ENCODE results near the gene PDSS1. TPM values are rescaled to one million over a fixed set of nuclear protein-coding genes. Genes with fewer than 3 reads are reported as not detected.
"Not testable (repeated sequence)": the region's sequence is repeated elsewhere in the genome, so short reads cannot be mapped to it uniquely, and the experiment has no call there.

PDSS1 gene
- total and polyA plus RNA-seq, 9 of the 15 experiments (the other 6 are each of a cell fraction or from before 2014, with no cell fraction given) = 11.0 to 59.5 (median 45.3) TPM

DNA sequence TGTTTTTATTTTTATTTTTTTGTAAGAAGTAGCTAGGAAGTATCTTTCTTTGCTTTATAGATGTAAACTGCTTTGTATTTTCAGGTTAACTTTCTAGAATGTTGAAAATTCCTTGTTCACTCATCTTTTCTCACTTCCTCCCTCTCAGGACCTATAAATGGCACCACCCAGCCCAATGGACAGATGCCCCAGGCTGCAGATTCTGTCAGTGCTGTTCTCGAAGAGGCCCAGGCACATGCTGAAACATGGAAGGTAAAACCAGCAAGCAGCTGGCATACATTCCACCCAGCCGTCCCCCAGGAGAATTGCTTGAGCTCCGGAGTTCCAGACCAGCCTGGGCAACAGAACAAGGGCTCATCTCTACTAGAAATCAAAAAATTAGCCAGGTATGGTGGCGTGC is 47.1 kb upstream of the PDSS1 start:
- ATAC-seq = no peak
- 53% methylated on average over 4 of the region's 4 CpGs for WGBS (ENCODE audit: insufficient coverage, low coverage, missing lambda C conversion rate)

DNA sequence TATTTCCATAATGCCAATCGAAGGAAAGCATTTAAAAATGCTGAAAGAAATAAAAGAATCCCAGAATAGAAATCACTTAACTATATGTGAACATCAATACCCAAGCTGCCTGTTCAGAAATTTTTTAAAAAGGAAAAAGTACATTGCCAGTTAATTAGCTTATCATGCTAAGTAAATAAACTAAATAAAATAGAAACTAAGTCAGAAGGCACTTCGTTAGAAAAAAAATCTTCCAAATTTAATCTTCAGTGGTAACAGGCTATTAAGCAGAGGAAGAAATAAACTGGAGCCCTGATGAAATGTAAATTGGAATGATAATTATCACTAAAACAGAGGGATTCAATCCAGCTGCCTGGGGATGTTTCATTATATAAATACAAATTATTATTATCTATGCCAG is 46.0 kb upstream of the PDSS1 start:
- in situ Hi-C loops (cut with MboI); FAIRE-seq: not testable (repeated sequence)
- 11% methylated on average over 2 of the region's 2 CpGs for WGBS (ENCODE audit: insufficient coverage, low coverage, missing lambda C conversion rate)

More for the DNA sequence above, 47.1 kb upstream of the PDSS1 start:
- no peaks in the 10 kb centered on the region for H3K27me3 ChIP-seq (ENCODE audit: control insufficient read depth in 2 of 2, insufficient read depth in 2 of 2, low read length in 2 of 2)
- no peaks in the 10 kb centered on the region for H3K79me2 ChIP-seq (ENCODE audit: control insufficient read depth, insufficient read depth, low read length)
- no peaks in the 10 kb centered on the region for H3K36me3 ChIP-seq (ENCODE audit: control insufficient read depth, insufficient read depth, low read length)
- FAIRE-seq (no peak), DNase-seq (ENCODE audit: extremely low read depth in 1 of 4, low spot score in 3 of 4) (no peak)
- no peak overlapping the region for H3K4me3 ChIP-seq
- H3K9me3 ChIP-seq (replicated peaks; ENCODE audit: control insufficient read depth, insufficient read depth, low read depth, low read length) = no peaks in the 10 kb centered on the region
- no peaks in the 10 kb centered on the region for H3K4me1 ChIP-seq (replicated peaks in 1 of 2; ENCODE audit: control insufficient read depth in 2 of 2, insufficient read depth in 2 of 2, low read length in 2 of 2)
- in situ Hi-C loops (cut with MboI) = no loop called here
- intact Hi-C loops (cut with micrococcal nuclease) = no loop called here
- H4K20me1 ChIP-seq (replicated peaks; ENCODE audit: control insufficient read depth, insufficient read depth, low read length) = no peaks in the 10 kb centered on the region
- H3K27ac ChIP-seq (ENCODE audit: extremely low read depth, low read depth, low read length) = no peak overlapping the region
- no TSS peak for BruUV-seq (replicated peaks)
- TF ChIP-seq ZNF561 (CRISPR knock-in tag; conservative IDR thresholded peaks at IDR 0.05) (no peak), ESRRB (CRISPR knock-in tag; IDR thresholded peaks at IDR 0.05; ENCODE audit: borderline replicate concordance) (no peak), KAT8 (IDR thresholded peaks at IDR 0.05; ENCODE audit: low read depth) (no peak)
- H3K9me1 ChIP-seq (ENCODE audit: control insufficient read depth, insufficient read depth, low read length) = peaks cover 2% of the 10 kb centered on the region
- H3K9ac ChIP-seq (ENCODE audit: insufficient read depth in 1 of 2, low read depth in 2 of 2, low read length in 2 of 2) = no peak overlapping the region
- CTCF ChIA-PET (ENCODE audit: low intra/inter-chr PET ratio) = no interaction called here
- no peak overlapping the region for H2AFZ ChIP-seq (ENCODE audit: low read depth, low read length)
- POLR2A ChIA-PET = no interaction called here
- no peak overlapping the region for H3K4me2 ChIP-seq (ENCODE audit: insufficient read depth, low read length)

More for the DNA sequence above, 46.0 kb upstream of the PDSS1 start:
- DNase-seq (ENCODE audit: extremely low read depth in 1 of 4, low spot score in 3 of 4); H3K36me3 ChIP-seq (ENCODE audit: control insufficient read depth, insufficient read depth, low read length); H2AFZ ChIP-seq (ENCODE audit: low read depth, low read length); H3K9me1 ChIP-seq (ENCODE audit: control insufficient read depth, insufficient read depth, low read length); H3K4me1 ChIP-seq (replicated peaks in 1 of 2; ENCODE audit: control insufficient read depth in 2 of 2, insufficient read depth in 2 of 2, low read length in 2 of 2); CTCF ChIA-PET (ENCODE audit: low intra/inter-chr PET ratio); ATAC-seq; H3K4me3 ChIP-seq; H4K20me1 ChIP-seq (replicated peaks; ENCODE audit: control insufficient read depth, insufficient read depth, low read length); H3K27ac ChIP-seq (ENCODE audit: extremely low read depth, low read depth, low read length); H3K9ac ChIP-seq (ENCODE audit: insufficient read depth in 1 of 2, low read depth in 2 of 2, low read length in 2 of 2); H3K79me2 ChIP-seq (ENCODE audit: control insufficient read depth, insufficient read depth, low read length); H3K27me3 ChIP-seq (ENCODE audit: control insufficient read depth in 2 of 2, insufficient read depth in 2 of 2, low read length in 2 of 2); H3K9me3 ChIP-seq (replicated peaks; ENCODE audit: control insufficient read depth, insufficient read depth, low read depth, low read length); POLR2A ChIA-PET; intact Hi-C loops (cut with micrococcal nuclease); BruUV-seq (replicated peaks); H3K4me2 ChIP-seq (ENCODE audit: insufficient read depth, low read length): not testable (repeated sequence)

Measured in K562 (cell line).